GM23338 (cell line): ENCODE measurements around the gene EML4. TPM values are rescaled to one million over a fixed set of nuclear protein-coding genes. Genes with fewer than 3 reads are reported as not detected.

ENCODE experiments used
- ATAC-seq: fragments of 200-7000 bp; cut with Tn5 transposase; 3 replicates; pipeline ENCODE4 v1.9.1; 2020
- DNase-seq: peaks from one replicate; pipeline ENCODE4 v3.0.0-alpha.2; 2015; ENCODE audit warnings: low spot score
- H2AFZ ChIP-seq: fragments of 200-600 bp; sonication (generic); 2 replicates; pipeline ENCODE4 v1.8.0; 2016; ENCODE audit warnings: antibody characterized with exemption, mild to moderate bottlenecking, moderate library complexity
- H3F3A ChIP-seq: fragments of 200-600 bp; sonication (generic); replicated peaks from 2 replicates; pipeline ENCODE4 v1.8.0; 2017; ENCODE audit warnings: antibody characterized with exemption, mixed run types, low read depth
- H3K27ac ChIP-seq: fragments of 200-600 bp; sonication (generic); 2 replicates; pipeline ENCODE4 v1.6.1; 2016; ENCODE audit warnings: low read depth
- H3K27me3 ChIP-seq: fragments of 200-600 bp; sonication (generic); 2 replicates; pipeline ENCODE4 v1.8.0; 2016; ENCODE audit warnings: mild to moderate bottlenecking, mixed run types, moderate library complexity; ENCODE audit not compliant: insufficient read depth
- H3K36me3 ChIP-seq: fragments of 200-600 bp; sonication (generic); 2 replicates; pipeline ENCODE4 v1.8.0; 2016; ENCODE audit warnings: mild to moderate bottlenecking; ENCODE audit not compliant: insufficient read depth
- H3K4me1 ChIP-seq: fragments of 200-600 bp; sonication (generic); 2 replicates; pipeline ENCODE4 v1.8.0; 2016; ENCODE audit warnings: mild to moderate bottlenecking, moderate library complexity; ENCODE audit not compliant: insufficient read depth
- H3K4me2 ChIP-seq: fragments of 200-600 bp; sonication (generic); 2 replicates; pipeline ENCODE4 v1.7.1; 2017; ENCODE audit warnings: mixed run types
- H3K4me3 ChIP-seq: fragments of 200-600 bp; sonication (generic); 2 replicates; pipeline ENCODE4 v1.6.1; 2016; ENCODE audit warnings: mixed run types
- H3K79me2 ChIP-seq: fragments of 200-600 bp; sonication (generic); replicated peaks from 2 replicates; pipeline ENCODE4 v1.8.0; 2017; ENCODE audit warnings: mild to moderate bottlenecking; ENCODE audit not compliant: insufficient read depth
- H3K9me2 ChIP-seq: fragments of 200-600 bp; sonication (generic); 2 replicates; pipeline ENCODE4 v1.8.0; 2017; ENCODE audit not compliant: insufficient read depth
- H4K20me1 ChIP-seq: fragments of 200-600 bp; sonication (generic); replicated peaks from 2 replicates; pipeline ENCODE4 v1.8.0; 2017; ENCODE audit warnings: mild to moderate bottlenecking; ENCODE audit not compliant: insufficient read depth
- H3K27ac Mint-ChIP-seq: 2 replicates; pipeline ENCODE4 v1.8.0; 2020; ENCODE audit warnings: inconsistent platforms, mild to moderate bottlenecking, moderate library complexity, mixed read lengths
- H3K27me3 Mint-ChIP-seq: 3 replicates; pipeline ENCODE4 v1.8.0; 2022; ENCODE audit warnings: low read depth, mild to moderate bottlenecking, moderate library complexity, mixed read lengths, inconsistent platforms; ENCODE audit not compliant: insufficient read depth, poor library complexity
- H3K36me3 Mint-ChIP-seq: 3 replicates; pipeline ENCODE4 v1.8.0; 2021; ENCODE audit warnings: low read depth, mild to moderate bottlenecking, inconsistent platforms, moderate library complexity, mixed read lengths
- H3K4me1 Mint-ChIP-seq: 3 replicates; pipeline ENCODE4 v1.8.0; 2020; ENCODE audit warnings: mild to moderate bottlenecking, inconsistent platforms, mixed read lengths
- H3K4me3 Mint-ChIP-seq: 3 replicates; pipeline ENCODE4 v1.8.0; 2021; ENCODE audit warnings: moderate library complexity, mild to moderate bottlenecking, inconsistent platforms, mixed read lengths
- H3K9me3 Mint-ChIP-seq: 3 replicates; pipeline ENCODE4 v1.8.0; 2020; ENCODE audit warnings: moderate library complexity, mild to moderate bottlenecking, inconsistent platforms, mixed read lengths
- CREB1 ChIP-seq: fragments of 250-450 bp; sonication (Bioruptor Pico); IDR thresholded peaks from 2 replicates; pipeline ENCODE4 v1.5.0; 2020; ENCODE audit warnings: low read depth, mild to moderate bottlenecking, moderate library complexity
- CTCF ChIP-seq, 2 experiments: fragments of 200-600 bp in 1 of 2; sonication (generic) in 1 of 2; conservative IDR thresholded peaks; 2 replicates each; pipeline versions ENCODE4 v1.5.1 to v1.6.1; 2016 to 2017; ENCODE audit warnings: antibody characterized with exemption in 2 of 2, low read depth in 2 of 2, mild to moderate bottlenecking in 2 of 2, moderate library complexity in 1 of 2
- ETS1 ChIP-seq: IDR thresholded peaks from 2 replicates; pipeline ENCODE4 v1.6.1; 2016; ENCODE audit warnings: antibody characterized with exemption
- EZH2 ChIP-seq: fragments of 200-600 bp; sonication (generic); IDR thresholded peaks from one replicate; pipeline ENCODE4 v1.8.0; 2017; ENCODE audit warnings: antibody characterized with exemption, mild to moderate bottlenecking, low read depth; ENCODE audit not compliant: unreplicated experiment
- EZH2phosphoT487 ChIP-seq: fragments of 200-600 bp; sonication (generic); IDR thresholded peaks from one replicate; pipeline ENCODE4 v1.8.1; 2018; ENCODE audit warnings: antibody characterized with exemption; ENCODE audit not compliant: unreplicated experiment
- JUNB ChIP-seq: IDR thresholded peaks from one replicate; pipeline ENCODE4 v1.6.1; 2016; ENCODE audit warnings: antibody characterized with exemption; ENCODE audit not compliant: unreplicated experiment
- NANOG ChIP-seq: IDR thresholded peaks from 2 replicates; pipeline ENCODE4 v1.6.1; 2016; ENCODE audit warnings: antibody characterized with exemption, borderline replicate concordance
- POLR2AphosphoS5 ChIP-seq: IDR thresholded peaks from 2 replicates; pipeline ENCODE4 v1.6.1; 2016; ENCODE audit warnings: antibody characterized with exemption, low read depth
- ZNF331 ChIP-seq: fragments of 250-450 bp; sonication (Bioruptor Pico); IDR thresholded peaks from 2 replicates; pipeline ENCODE4 v1.5.0; 2020; ENCODE audit warnings: low read depth, mild to moderate bottlenecking, moderate library complexity
- polyA plus RNA-seq: library from polyadenylated mRNA; unstranded; fragments of >200 nt; fragmentation: Nextera tagmentation; extraction: Ambion mirVana; gene quantifications from 2 replicates; pipeline ENCODE4 v1.2.1, GENCODE V29; 2016
- total RNA-seq: library from RNA; depleted of rRNA; stranded (reverse); fragments of >200 nt; shearing (Covaris generic); gene quantifications from 2 replicates; pipeline ENCODE4 v1.2.3, GENCODE V29; 2014
- TF ChIP-seq, protein P1 (sequence below): IDR thresholded peaks from one replicate; pipeline ENCODE4 v1.6.1; 2018; ENCODE audit warnings: antibody characterized with exemption; ENCODE audit not compliant: unreplicated experiment

The EML4 gene
- total and polyA plus RNA-seq, 2 experiments from 2014 or later = 65.3 to 115 TPM

GRCh38 chr2:42310007-42310515 lies 140.9 kb downstream of the EML4 start:
- no peak for DNase-seq
- 0 out of 3 replicates have a peak, but pooled peaks cover 2% of the 10 kb centered on the region for H3K4me1 Mint-ChIP-seq
- H3F3A ChIP-seq = no peaks in the 10 kb centered on the region
- H3K9me2 ChIP-seq = no peaks in the 10 kb centered on the region
- no peak overlapping the region for H3K27ac ChIP-seq
- H3K27me3 Mint-ChIP-seq = no peaks in the 10 kb centered on the region
- no peak overlapping the region for H2AFZ ChIP-seq
- H3K79me2 ChIP-seq = no peaks in the 10 kb centered on the region
- 0 out of 2 replicates have a peak, but pooled peaks cover 3% of the 10 kb centered on the region for H4K20me1 ChIP-seq
- no peaks in the 10 kb centered on the region for H3K36me3 ChIP-seq
- H3K9me3 Mint-ChIP-seq = no peaks in the 10 kb centered on the region
- H3K27ac Mint-ChIP-seq = no peak overlapping the region
- no peak for ATAC-seq
- TF ChIP-seq POLR2AphosphoS5 = no peak
- TF ChIP-seq EZH2phosphoT487 = no peak
- TF ChIP-seq, protein P1, sequence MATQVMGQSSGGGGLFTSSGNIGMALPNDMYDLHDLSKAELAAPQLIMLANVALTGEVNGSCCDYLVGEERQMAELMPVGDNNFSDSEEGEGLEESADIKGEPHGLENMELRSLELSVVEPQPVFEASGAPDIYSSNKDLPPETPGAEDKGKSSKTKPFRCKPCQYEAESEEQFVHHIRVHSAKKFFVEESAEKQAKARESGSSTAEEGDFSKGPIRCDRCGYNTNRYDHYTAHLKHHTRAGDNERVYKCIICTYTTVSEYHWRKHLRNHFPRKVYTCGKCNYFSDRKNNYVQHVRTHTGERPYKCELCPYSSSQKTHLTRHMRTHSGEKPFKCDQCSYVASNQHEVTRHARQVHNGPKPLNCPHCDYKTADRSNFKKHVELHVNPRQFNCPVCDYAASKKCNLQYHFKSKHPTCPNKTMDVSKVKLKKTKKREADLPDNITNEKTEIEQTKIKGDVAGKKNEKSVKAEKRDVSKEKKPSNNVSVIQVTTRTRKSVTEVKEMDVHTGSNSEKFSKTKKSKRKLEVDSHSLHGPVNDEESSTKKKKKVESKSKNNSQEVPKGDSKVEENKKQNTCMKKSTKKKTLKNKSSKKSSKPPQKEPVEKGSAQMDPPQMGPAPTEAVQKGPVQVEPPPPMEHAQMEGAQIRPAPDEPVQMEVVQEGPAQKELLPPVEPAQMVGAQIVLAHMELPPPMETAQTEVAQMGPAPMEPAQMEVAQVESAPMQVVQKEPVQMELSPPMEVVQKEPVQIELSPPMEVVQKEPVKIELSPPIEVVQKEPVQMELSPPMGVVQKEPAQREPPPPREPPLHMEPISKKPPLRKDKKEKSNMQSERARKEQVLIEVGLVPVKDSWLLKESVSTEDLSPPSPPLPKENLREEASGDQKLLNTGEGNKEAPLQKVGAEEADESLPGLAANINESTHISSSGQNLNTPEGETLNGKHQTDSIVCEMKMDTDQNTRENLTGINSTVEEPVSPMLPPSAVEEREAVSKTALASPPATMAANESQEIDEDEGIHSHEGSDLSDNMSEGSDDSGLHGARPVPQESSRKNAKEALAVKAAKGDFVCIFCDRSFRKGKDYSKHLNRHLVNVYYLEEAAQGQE = no peak
- no peak overlapping the region for H3K4me2 ChIP-seq
- H3K36me3 Mint-ChIP-seq = peaks cover 10% of the 10 kb centered on the region; the same call in 1 of the 3 replicates
- H3K4me3 Mint-ChIP-seq = no peak overlapping the region
- H3K4me3 ChIP-seq = no peak overlapping the region
- H3K4me1 ChIP-seq = 0 out of 2 replicates have a peak, but pooled peaks cover 4% of the 10 kb centered on the region
- no peaks in the 10 kb centered on the region for H3K27me3 ChIP-seq

DNA sequence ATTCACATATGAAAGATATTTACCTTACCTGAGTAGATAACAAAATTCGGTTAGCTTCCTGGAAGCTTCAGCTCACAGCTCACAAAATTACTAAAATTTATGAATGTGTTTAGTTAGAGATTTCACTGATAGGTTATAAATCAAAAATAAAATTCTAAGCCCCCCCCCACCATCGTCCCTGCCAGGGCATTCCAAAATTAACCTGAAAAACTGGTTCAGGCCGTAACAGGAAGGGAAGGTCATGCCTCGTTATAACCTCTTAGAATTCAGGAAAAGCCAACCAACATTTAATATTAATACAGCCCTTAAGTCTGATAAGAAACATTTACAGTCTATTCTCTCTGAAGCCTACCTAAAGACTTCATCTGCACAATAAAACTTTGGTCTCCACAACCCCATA lies 143.0 kb downstream of the EML4 start:
- no peak for TF ChIP-seq ETS1
- TF ChIP-seq, protein P1 = no peak
- no peak for TF ChIP-seq NANOG
- TF ChIP-seq POLR2AphosphoS5 = no peak
- no peak for TF ChIP-seq ZNF331 (CRISPR knock-in tag)
- no peak for TF ChIP-seq JUNB
- TF ChIP-seq CTCF (conservative IDR thresholded peaks at IDR 0.05; ENCODE audit: low read depth in 2 of 2) = no peak
- TF ChIP-seq EZH2 = no peak
- TF ChIP-seq EZH2phosphoT487 = no peak
- TF ChIP-seq CREB1 (CRISPR knock-in tag) = no peak
- no peak overlapping the region for H3K27ac Mint-ChIP-seq
- peaks cover 8% of the 10 kb centered on the region; the same call in 2 of the 3 replicates for H3K36me3 Mint-ChIP-seq
- no peaks in the 10 kb centered on the region for H3K9me3 Mint-ChIP-seq
- H3K4me1 Mint-ChIP-seq = 0 out of 3 replicates have a peak, but pooled peaks cover 2% of the 10 kb centered on the region
- ATAC-seq (no peak), DNase-seq (no peak)
- Histone ChIP-seq H3K36me3 (no peaks in the 10 kb centered on the region), H3K4me2 (no peak overlapping the region), H3F3A (no peaks in the 10 kb centered on the region), H3K27ac (no peak overlapping the region), H3K4me3 (no peak overlapping the region), H3K4me1 (0 out of 2 replicates have a peak, but pooled peaks cover 4% of the 10 kb centered on the region), H3K79me2 (no peaks in the 10 kb centered on the region), H3K27me3 (no peaks in the 10 kb centered on the region), H3K9me2 (no peaks in the 10 kb centered on the region), H2AFZ (no peak overlapping the region), H4K20me1 (0 out of 2 replicates have a peak, but pooled peaks cover 3% of the 10 kb centered on the region)
- no peaks in the 10 kb centered on the region for H3K27me3 Mint-ChIP-seq
- no peak overlapping the region for H3K4me3 Mint-ChIP-seq
